ENCODE measurements around the gene OSBPL9. TPM values are rescaled to one million over a fixed set of nuclear protein-coding genes. Genes with fewer than 3 reads are reported as not detected.

Gene OSBPL9
- total RNA-seq, 1 donor from 2014 or later: 149 TPM

DNA sequence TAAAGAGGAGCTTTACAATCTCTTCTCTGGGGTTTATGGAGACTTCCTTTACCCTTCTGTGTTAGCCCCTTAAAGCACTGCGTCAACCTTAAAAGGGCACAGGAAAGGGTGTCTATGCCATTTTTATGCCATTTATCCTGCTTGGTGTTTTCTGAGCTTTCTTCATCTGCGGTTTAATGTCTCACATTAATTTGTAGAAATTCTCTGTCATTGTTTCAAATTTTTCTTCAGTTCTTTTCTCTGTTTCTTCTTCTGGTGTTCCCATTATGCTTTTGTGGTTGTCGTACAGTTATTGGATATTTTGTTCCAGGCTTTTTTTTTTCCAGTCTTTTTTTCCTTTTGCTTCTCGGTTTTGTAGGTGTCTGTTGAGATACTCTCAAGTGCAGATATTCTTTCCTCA lies 107.9 kb downstream of the OSBPL9 start:
- H3K9me3 ChIP-seq (ENCODE audit: low read depth): no peaks in the 10 kb centered on the region
- H3K27me3 Mint-ChIP-seq (ENCODE audit: insufficient read depth, low read depth): no peaks in the 10 kb centered on the region
- no peak overlapping the region for H3K4me3 Mint-ChIP-seq
- peaks cover under 1% of the 10 kb centered on the region for H3K79me2 ChIP-seq (ENCODE audit: low read depth)
- TF ChIP-seq EZH2phosphoT487 (IDR thresholded peaks at IDR 0.05) (no peak), EZH2 (IDR thresholded peaks at IDR 0.05) (no peak)
- TF ChIP-seq, protein P1, sequence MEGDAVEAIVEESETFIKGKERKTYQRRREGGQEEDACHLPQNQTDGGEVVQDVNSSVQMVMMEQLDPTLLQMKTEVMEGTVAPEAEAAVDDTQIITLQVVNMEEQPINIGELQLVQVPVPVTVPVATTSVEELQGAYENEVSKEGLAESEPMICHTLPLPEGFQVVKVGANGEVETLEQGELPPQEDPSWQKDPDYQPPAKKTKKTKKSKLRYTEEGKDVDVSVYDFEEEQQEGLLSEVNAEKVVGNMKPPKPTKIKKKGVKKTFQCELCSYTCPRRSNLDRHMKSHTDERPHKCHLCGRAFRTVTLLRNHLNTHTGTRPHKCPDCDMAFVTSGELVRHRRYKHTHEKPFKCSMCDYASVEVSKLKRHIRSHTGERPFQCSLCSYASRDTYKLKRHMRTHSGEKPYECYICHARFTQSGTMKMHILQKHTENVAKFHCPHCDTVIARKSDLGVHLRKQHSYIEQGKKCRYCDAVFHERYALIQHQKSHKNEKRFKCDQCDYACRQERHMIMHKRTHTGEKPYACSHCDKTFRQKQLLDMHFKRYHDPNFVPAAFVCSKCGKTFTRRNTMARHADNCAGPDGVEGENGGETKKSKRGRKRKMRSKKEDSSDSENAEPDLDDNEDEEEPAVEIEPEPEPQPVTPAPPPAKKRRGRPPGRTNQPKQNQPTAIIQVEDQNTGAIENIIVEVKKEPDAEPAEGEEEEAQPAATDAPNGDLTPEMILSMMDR (IDR thresholded peaks at IDR 0.05): no peak
- no peak for DNase-seq (ENCODE audit: low spot score)
- H4K20me1 ChIP-seq (ENCODE audit: low read depth): no peaks in the 10 kb centered on the region
- no peaks in the 10 kb centered on the region for H3K36me3 ChIP-seq
- H3K9ac ChIP-seq: no peak overlapping the region
- H3K4me3 ChIP-seq: no peak overlapping the region
- H3K36me3 Mint-ChIP-seq: no peaks in the 10 kb centered on the region
- H3K4me1 Mint-ChIP-seq: peaks cover 4% of the 10 kb centered on the region
- H3K4me2 ChIP-seq: no peak overlapping the region
- H3K27me3 ChIP-seq: no peaks in the 10 kb centered on the region
- no peak overlapping the region for H3K27ac Mint-ChIP-seq
- no peaks in the 10 kb centered on the region for H3K4me1 ChIP-seq
- no peak overlapping the region for H3K27ac ChIP-seq
- peaks cover 9% of the 10 kb centered on the region for H3F3A ChIP-seq (ENCODE audit: low read depth)
- H2AFZ ChIP-seq (replicated peaks): no peak overlapping the region
- no peaks in the 10 kb centered on the region for H3K9me3 Mint-ChIP-seq

DNA sequence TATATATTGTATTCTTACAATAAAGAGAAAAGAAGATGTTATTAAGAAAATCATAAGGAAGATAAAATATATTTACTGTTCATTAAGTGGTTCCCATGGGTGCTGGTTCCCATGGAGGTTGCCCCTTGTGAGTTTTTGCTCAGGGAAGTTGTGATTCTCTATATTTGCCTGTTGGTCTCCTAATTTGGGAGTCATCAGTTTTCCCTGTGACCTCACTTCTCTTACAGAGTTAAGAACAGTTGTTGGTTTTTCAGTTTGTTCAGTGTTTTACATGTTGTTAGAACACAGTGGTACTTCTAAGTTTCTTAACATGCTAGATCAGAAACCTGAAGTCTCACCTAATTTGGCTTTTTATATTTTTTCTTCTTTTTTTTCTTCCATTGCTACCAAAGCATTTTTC lies 109.2 kb downstream of the OSBPL9 start:
- Mint-ChIP-seq H3K27ac (no peak overlapping the region), H3K36me3 (peaks cover 2% of the 10 kb centered on the region), H3K9me3 (no peaks in the 10 kb centered on the region), H3K4me1 (peaks cover 12% of the 10 kb centered on the region), H3K27me3 (ENCODE audit: insufficient read depth, low read depth) (no peaks in the 10 kb centered on the region), H3K4me3 (no peak overlapping the region)
- Histone ChIP-seq H3F3A (ENCODE audit: low read depth) (peaks cover 9% of the 10 kb centered on the region), H2AFZ (replicated peaks) (no peak overlapping the region), H3K27me3 (no peaks in the 10 kb centered on the region), H3K9me3 (ENCODE audit: low read depth) (no peaks in the 10 kb centered on the region), H3K36me3 (no peaks in the 10 kb centered on the region), H3K9ac (no peak overlapping the region), H3K79me2 (ENCODE audit: low read depth) (peaks cover 13% of the 10 kb centered on the region), H3K27ac (no peak overlapping the region), H4K20me1 (ENCODE audit: low read depth) (no peaks in the 10 kb centered on the region), H3K4me3 (no peak overlapping the region), H3K4me1 (no peaks in the 10 kb centered on the region), H3K4me2 (no peak overlapping the region)
- TF ChIP-seq EZH2 (IDR thresholded peaks at IDR 0.05): no peak
- TF ChIP-seq, protein P1 (IDR thresholded peaks at IDR 0.05): no peak
- no peak for TF ChIP-seq EZH2phosphoT487 (IDR thresholded peaks at IDR 0.05)
- DNase-seq (ENCODE audit: low spot score): no peak

DNA sequence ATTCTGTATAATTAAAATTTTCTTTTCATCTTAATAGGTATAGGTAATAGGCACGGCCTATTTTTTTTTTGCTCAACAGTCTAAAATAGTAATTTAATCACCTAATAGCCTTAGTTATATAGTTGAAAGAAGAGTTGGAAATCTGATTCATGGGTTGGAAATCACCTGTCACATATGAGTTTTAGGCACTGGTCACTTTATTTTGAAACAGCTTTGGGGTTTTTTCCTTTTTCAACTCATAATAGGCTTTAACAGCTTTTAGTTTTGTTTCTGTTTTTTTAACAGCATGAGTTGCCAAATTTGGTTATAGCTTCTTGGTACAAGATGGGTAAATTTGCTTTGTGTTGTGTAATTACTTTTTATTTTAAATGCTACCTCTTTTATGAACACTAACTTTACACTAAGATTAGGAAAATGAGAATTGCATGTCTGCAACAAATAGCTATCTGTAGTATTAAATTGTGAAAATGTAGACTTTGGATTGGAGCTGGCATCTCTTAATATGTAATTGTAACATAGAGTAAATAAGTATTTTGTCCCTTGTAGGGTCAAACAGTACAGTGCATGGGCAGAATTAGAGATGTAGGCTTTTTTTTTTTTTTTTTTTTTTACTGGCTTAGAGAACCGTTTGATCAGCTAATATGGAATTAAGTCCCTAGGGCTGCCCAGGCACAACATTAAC lies 109.8 kb downstream of the OSBPL9 start:
- Mint-ChIP-seq H3K27me3 (ENCODE audit: insufficient read depth, low read depth) (no peaks in the 10 kb centered on the region), H3K4me3 (no peak overlapping the region), H3K36me3 (peaks cover 2% of the 10 kb centered on the region), H3K27ac (no peak overlapping the region), H3K4me1 (peaks cover 13% of the 10 kb centered on the region), H3K9me3 (no peaks in the 10 kb centered on the region)
- no peak for DNase-seq (ENCODE audit: low spot score)
- no peak overlapping the region for H2AFZ ChIP-seq (replicated peaks)
- no peaks in the 10 kb centered on the region for H3K36me3 ChIP-seq
- no peaks in the 10 kb centered on the region for H3K4me1 ChIP-seq
- no peaks in the 10 kb centered on the region for H3K9me3 ChIP-seq (ENCODE audit: low read depth)
- H3K79me2 ChIP-seq (ENCODE audit: low read depth): peaks cover 20% of the 10 kb centered on the region
- no peaks in the 10 kb centered on the region for H3K27me3 ChIP-seq
- peaks cover 9% of the 10 kb centered on the region for H3F3A ChIP-seq (ENCODE audit: low read depth)
- no peak overlapping the region for H3K9ac ChIP-seq
- no peak overlapping the region for H3K4me3 ChIP-seq
- no peak overlapping the region for H3K4me2 ChIP-seq
- TF ChIP-seq EZH2phosphoT487 (IDR thresholded peaks at IDR 0.05) (no peak), EZH2 (IDR thresholded peaks at IDR 0.05) (no peak)
- TF ChIP-seq, protein P1 (IDR thresholded peaks at IDR 0.05): no peak
- no peak overlapping the region for H3K27ac ChIP-seq
- no peaks in the 10 kb centered on the region for H4K20me1 ChIP-seq (ENCODE audit: low read depth)
